ENCODE data around the gene PRICKLE3.

Gene PRICKLE3

GRCh38 chrX:49220100-49220499 is 33.9 kb upstream of the PRICKLE3 start:
- Mint-ChIP-seq H3K4me1 (no peaks in the 10 kb centered on the region), H3K27ac (no peak overlapping the region), H3K4me3 (no peak overlapping the region), H3K9me3 (peaks cover 25% of the 10 kb centered on the region), H3K36me3 (ENCODE audit: low read depth) (no peaks in the 10 kb centered on the region), H3K27me3 (ENCODE audit: low read depth) (peaks cover 16% of the 10 kb centered on the region)
- TF ChIP-seq CTCF (IDR thresholded peaks at IDR 0.05; ENCODE audit: unreplicated experiment in 3 of 3) = no peak

GRCh38 chrX:49214996-49215526 is 28.9 kb upstream of the PRICKLE3 start:
- no peak for TF ChIP-seq CTCF (IDR thresholded peaks at IDR 0.05; ENCODE audit: unreplicated experiment in 3 of 3)
- peaks cover 25% of the 10 kb centered on the region for H3K9me3 Mint-ChIP-seq
- H3K4me3 Mint-ChIP-seq = no peak overlapping the region
- no peak overlapping the region for H3K27ac Mint-ChIP-seq
- H3K27me3 Mint-ChIP-seq (ENCODE audit: low read depth) = peaks cover 14% of the 10 kb centered on the region
- no peaks in the 10 kb centered on the region for H3K4me1 Mint-ChIP-seq
- no peaks in the 10 kb centered on the region for H3K36me3 Mint-ChIP-seq (ENCODE audit: low read depth)

GRCh38 chrX:49214416-49214815 is 28.2 kb upstream of the PRICKLE3 start:
- TF ChIP-seq CTCF (IDR thresholded peaks at IDR 0.05; ENCODE audit: unreplicated experiment in 3 of 3) = no peak
- Mint-ChIP-seq H3K4me3 (no peak overlapping the region), H3K9me3 (peaks cover 25% of the 10 kb centered on the region), H3K36me3 (ENCODE audit: low read depth) (no peaks in the 10 kb centered on the region), H3K27me3 (ENCODE audit: low read depth) (peaks cover 10% of the 10 kb centered on the region), H3K27ac (no peak overlapping the region), H3K4me1 (no peaks in the 10 kb centered on the region)

- Mint-ChIP-seq H3K4me3 (no peak overlapping the region), H3K4me1 (no peaks in the 10 kb centered on the region), H3K27ac (no peak overlapping the region), H3K36me3 (ENCODE audit: low read depth) (no peaks in the 10 kb centered on the region), H3K27me3 (ENCODE audit: low read depth) (peaks cover 6% of the 10 kb centered on the region), H3K9me3 (peaks cover 23% of the 10 kb centered on the region)
- TF ChIP-seq CTCF (IDR thresholded peaks at IDR 0.05; ENCODE audit: unreplicated experiment in 3 of 3) = no peak
These were observed 26.7 kb upstream of the PRICKLE3 start for GRCh38 chrX:49212861-49213260.

GRCh38 chrX:49212209-49212608 is 26.0 kb upstream of the PRICKLE3 start:
- no peak overlapping the region for H3K4me3 Mint-ChIP-seq
- H3K36me3 Mint-ChIP-seq (ENCODE audit: low read depth) = no peaks in the 10 kb centered on the region
- TF ChIP-seq CTCF (IDR thresholded peaks at IDR 0.05; ENCODE audit: unreplicated experiment in 3 of 3) = no peak
- H3K9me3 Mint-ChIP-seq = peaks cover 21% of the 10 kb centered on the region
- H3K4me1 Mint-ChIP-seq = no peaks in the 10 kb centered on the region
- H3K27ac Mint-ChIP-seq = no peak overlapping the region
- H3K27me3 Mint-ChIP-seq (ENCODE audit: low read depth) = peaks cover 6% of the 10 kb centered on the region

- Mint-ChIP-seq H3K27me3 (ENCODE audit: low read depth) (peaks cover 5% of the 10 kb centered on the region), H3K4me1 (no peaks in the 10 kb centered on the region), H3K4me3 (no peak overlapping the region), H3K36me3 (ENCODE audit: low read depth) (no peaks in the 10 kb centered on the region), H3K9me3 (peaks cover 17% of the 10 kb centered on the region), H3K27ac (no peak overlapping the region)
- TF ChIP-seq CTCF (IDR thresholded peaks at IDR 0.05; ENCODE audit: unreplicated experiment in 3 of 3) = no peak
These were observed 24.9 kb upstream of the PRICKLE3 start for GRCh38 chrX:49211074-49211473.
